Stimulated activated CD8-positive, alpha-beta memory T cell treated with anti-CD3 and anti-CD28 coated beads, Interleukin-7, amount 100 ng/mL, for 1 hour (primary cell): ENCODE measurements around the gene NOC2L.

Experiments used
- DNase-seq, 2 donors: peaks; one replicate each; pipeline ENCODE4 v3.0.0-alpha.2; 2020; ENCODE audit warnings: low read depth in 2 of 2

Gene NOC2L

GRCh38 chr1:929712-930632, 29.1 kb downstream of the NOC2L start:
- DNase-seq, result no peak

DNA sequence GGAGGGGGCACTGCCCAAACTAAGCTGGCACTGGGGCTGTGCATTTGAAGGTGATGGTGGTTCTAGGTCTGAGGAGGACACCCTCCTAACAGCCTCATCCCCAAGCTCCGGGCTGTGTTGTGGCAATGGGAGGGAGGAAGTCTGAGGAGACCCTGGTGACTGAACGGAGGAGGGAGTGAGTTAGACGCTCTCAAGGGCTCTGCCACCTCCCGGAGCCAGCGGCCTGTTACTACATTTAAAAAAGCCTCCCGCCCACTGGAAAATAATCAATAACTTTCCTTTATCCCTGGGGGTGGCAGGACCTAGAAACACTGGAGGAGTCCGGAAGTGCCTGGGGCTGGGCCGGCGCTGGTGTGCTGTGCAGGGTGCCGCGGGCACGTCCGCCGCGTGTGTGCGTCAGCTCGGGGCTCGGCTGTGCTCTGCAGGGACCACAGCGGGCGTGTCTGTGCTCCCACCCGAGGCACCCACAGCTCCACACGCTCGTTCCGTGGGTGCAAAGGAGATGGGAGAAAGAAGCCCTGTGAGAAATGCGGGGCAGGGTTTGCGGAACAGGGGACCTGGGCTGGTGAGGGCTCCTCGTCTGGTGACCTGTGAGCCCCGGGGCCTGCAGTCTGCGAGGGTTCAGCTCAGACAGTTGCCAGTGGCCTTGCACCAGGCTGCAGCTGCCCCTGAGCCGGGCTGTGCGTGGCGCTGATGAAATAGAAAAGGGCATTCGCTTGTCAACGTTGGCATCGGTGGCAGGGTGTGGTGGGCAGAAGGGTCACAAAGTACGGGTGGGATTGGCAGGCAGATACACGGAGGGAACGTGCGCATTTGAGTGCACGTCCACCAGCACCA, 30.0 kb downstream of the NOC2L start:
- no peak for DNase-seq

- DNase-seq, result no peak
Observed at GRCh38 chr1:927748-928147, 31.3 kb downstream of the NOC2L start.

GRCh38 chr1:927234-927633, 31.8 kb downstream of the NOC2L start:
- DNase-seq, result no peak

DNA sequence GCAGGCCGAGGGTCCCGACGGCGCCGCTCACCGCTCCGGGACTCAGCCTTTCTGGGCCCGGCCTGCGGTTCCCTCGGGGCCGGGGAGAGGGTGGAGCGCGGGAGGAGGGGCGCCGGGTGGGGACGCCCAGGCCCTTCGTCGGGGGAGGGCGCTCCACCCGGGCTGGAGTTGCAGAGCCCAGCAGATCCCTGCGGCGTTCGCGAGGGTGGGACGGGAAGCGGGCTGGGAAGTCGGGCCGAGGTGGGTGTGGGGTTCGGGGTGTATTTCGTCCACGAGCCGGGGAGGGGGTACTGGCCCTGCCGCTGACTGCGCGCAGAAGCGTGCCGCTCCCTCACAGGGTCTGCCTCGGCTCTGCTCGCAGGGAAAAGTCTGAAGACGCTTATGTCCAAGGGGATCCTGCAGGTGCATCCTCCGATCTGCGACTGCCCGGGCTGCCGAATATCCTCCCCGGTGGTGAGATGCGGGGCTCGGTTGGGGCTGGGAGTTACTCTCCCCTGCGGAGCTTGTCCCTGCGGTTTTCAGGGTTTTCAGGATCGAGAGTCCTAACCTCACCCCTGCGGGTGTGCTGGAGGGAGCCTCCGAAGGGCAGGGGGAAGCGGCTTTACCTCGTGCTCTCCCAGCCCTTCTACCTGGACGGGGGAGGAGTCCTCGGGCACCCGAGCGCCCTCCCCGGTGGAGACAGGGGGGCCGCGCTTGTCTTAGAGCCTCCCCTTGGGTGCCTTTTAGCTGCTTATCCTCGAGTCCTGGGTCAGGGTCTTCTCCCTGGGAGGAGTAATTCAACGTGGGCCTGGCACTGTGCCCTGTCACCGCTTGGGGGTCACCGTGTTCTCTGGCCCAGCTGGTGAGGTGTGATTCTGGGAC, 33.3 kb downstream of the NOC2L start:
- no peak for DNase-seq

DNA sequence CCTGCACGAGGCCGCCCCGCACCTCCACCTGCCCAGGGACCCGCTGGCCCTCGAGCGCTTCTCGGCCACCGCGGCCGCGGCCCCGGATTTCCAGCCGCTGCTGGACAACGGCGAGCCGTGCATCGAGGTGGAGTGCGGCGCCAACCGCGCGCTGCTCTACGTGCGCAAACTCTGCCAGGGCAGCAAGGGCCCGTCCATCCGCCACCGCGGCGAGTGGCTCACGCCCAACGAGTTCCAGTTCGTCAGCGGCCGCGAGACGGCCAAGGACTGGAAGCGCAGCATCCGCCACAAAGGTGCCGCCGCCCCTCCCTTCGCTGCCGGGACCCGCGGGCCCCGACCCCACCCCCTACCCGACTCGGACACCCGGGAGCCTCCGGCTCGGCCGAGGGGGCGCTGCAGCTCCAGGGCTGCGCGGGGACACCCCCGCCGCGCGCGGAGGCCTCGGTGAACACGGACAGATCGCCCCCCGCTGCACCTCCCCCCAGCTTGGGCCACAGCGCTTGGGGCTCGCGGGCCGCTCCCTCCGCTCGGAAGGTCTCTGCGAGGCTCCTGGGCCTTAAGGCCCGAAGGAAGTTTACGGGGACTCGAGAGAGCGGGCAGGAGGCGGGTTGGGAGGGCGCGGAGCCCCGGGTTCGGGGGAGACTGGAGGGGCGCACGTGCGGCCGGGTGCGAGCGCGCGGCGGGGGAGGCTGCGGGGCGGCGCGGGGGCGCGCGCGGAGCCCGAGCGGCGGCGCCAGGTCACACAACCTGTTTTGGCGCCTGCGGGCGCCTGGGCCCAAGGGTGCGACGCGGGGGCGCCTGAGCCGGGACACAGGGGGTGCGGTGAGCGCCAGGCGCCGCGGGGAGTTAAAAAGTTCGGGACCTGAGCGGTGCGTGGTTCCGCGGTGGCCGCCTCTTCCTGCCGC, 34.1 kb downstream of the NOC2L start:
- DNase-seq, result no peak

GRCh38 chr1:923991-924655, 34.9 kb downstream of the NOC2L start:
- no peak for DNase-seq

DNA sequence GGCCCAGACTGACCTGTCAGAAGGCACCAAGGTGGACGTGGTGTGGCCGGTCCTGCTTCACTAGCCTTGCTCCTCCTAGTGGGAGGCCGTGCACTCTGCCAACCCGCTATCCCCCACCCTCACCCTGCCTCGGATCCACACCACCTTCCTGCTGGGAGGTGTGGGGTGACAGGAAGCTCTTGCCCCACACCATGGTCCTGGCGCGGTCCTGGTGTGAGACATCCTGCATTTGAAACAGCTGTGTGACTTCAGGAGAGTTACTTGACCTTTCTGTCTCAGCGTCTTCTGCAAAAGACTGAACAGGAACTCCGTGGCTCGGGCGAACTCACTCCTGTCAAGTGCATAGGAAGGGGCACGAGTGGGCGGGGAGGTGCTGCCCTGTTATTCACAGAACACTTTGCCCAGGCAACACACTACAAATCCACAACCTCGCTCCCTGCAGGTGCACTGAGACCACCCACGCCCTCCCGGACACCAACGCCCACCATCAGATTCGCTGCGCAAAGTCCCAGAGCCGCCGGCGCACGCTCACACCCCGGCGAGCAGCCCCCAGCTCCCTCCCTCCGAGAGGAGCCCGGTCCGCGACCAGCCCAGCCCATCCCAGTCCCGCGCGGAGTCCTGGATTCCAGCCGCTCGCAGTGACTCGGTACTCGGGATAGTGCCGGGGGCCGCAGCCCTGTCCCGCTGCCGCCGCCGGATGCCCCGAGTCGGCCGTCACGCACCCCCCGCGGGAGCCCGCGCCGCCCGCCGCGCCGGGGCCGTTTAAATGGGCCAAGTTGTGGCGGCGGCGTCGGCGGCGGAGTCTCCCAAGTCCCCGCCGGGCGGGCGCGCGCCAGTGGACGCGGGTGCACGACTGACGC, 35.7 kb downstream of the NOC2L start, which contains the start of gene SAMD11:
Gene SAMD11, plus strand, starts transcription at position 793 of the 860 bp plus-strand sequence. CDS start 509 bp downstream, outside the sequence.
- DNase-seq, result peak; percentile 29 to 31

GRCh38 chr1:921011-921837, 37.8 kb downstream of the NOC2L start:
- DNase-seq, result no peak

GRCh38 chr1:920521-920920, 38.5 kb downstream of the NOC2L start:
- no peak for DNase-seq

GRCh38 chr1:920010-920409, 39.0 kb downstream of the NOC2L start:
- DNase-seq, result no peak

DNA sequence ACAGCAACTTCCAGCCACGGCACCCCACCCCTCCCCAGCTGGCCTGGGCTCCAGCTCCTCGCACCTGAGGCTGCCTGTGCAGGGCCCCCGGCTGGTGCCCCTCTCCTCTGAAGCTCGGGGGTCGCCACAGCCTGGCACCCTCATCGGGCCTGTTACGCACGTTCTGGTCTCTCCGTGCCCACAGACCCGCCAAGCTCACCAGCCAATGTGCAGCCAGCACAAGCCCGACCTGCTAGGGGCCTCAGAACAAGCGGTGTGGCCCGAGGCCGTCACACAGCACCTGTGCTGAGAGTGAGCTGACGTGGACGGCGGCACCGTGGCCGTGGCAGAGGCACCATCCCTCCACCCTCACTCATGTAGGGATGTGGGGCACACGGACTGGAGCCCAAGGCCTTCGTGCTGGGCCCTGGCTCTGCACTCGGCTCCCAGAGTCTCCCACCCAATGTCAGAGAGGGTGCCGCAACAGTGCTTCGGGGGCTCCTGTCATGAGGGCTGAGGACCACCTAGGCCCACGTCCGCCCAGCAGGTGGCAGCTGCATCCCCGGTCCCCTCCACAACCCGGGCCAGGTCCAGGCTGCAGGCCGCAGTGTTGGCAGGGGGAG, 39.7 kb downstream of the NOC2L start:
- DNase-seq, result no peak

- DNase-seq, result no peak
Observed at GRCh38 chr1:918843-919242, 40.2 kb downstream of the NOC2L start.

DNA sequence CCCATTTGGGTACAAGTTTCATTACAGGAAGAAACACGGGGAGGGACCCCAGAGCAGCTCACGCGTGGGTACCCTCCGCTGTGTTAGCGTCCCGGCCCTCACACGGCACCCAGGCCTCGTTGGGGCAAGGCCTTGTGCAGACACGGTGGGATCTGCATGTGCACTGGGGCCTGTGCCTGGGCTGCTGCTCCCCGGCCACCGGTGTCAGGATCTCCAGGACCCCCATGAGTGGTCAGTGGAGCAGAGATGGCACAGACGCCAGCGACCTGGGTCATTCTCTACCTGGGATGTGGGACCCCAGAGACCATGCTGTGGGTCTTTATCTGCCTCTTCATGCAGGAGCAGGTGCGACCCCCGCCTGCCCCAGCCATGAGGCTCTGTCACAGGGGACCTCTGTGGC, 40.7 kb downstream of the NOC2L start:
- DNase-seq, result no peak

- DNase-seq, result no peak
Observed at GRCh38 chr1:917466-918091, 41.5 kb downstream of the NOC2L start.

DNA sequence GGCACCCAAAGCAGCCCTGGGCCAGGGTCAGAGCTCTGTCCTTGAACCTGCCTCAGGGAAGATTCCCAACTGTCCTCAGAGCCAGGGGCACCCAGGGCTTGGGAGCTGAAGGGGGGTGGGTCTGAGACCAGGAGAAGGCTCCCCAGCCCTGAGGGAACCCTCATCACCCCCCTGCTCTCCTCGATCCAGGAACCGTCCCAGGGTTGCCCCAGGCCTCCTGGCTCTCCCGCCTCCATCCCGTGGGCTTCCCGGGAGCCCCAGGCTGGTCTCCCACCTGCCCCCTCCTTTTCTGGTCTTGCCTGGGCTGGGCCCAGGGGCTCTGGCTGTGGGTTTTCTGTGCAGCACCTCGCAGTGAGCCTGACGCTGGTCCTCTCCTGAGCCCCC, 42.0 kb downstream of the NOC2L start:
- no peak for DNase-seq
